Neural cell (in vitro differentiated cells): Measurements from ENCODE around the gene ACYP1. TPM values are rescaled to one million over a fixed set of nuclear protein-coding genes. Genes with fewer than 3 reads are reported as not detected.

Source experiments
- H2AFZ ChIP-seq: fragments of 200-600, 300-800 bp; sonication (generic), shearing (Covaris generic); 2 replicates; pipeline ENCODE4 v1.6.0; 2014; ENCODE audit warnings: low read depth, mild to moderate bottlenecking, antibody characterized with exemption, low read length, moderate library complexity
- H3F3A ChIP-seq: fragments of 200-600 bp; shearing (Covaris generic); 2 replicates; pipeline ENCODE4 v1.6.1; 2016; ENCODE audit warnings: mild to moderate bottlenecking, moderate library complexity, mixed read lengths, antibody characterized with exemption, low read length; ENCODE audit not compliant: insufficient read depth, poor library complexity, severe bottlenecking
- H3K27ac ChIP-seq: fragments of 200-600, 300-800 bp; sonication (generic), shearing (Covaris generic); 2 replicates; pipeline ENCODE4 v1.5.1; 2014; ENCODE audit warnings: mild to moderate bottlenecking, low read length, moderate library complexity
- H3K27me3 ChIP-seq: fragments of 300-800, 200-600 bp; sonication (generic), shearing (Covaris generic); 2 replicates; pipeline ENCODE4 v1.6.0; 2014; ENCODE audit warnings: mild to moderate bottlenecking, low read depth, low read length, moderate library complexity; ENCODE audit not compliant: insufficient read depth
- H3K36me3 ChIP-seq: fragments of 300-800, 200-600 bp; sonication (generic), shearing (Covaris generic); 2 replicates; pipeline ENCODE4 v1.5.1; 2014; ENCODE audit warnings: mild to moderate bottlenecking, antibody characterized with exemption, low read length, moderate library complexity; ENCODE audit not compliant: insufficient read depth
- H3K4me2 ChIP-seq: fragments of 300-800, 200-600 bp; sonication (generic), shearing (Covaris generic); 2 replicates; pipeline ENCODE4 v1.6.0; 2014; ENCODE audit warnings: mild to moderate bottlenecking, low read length
- H3K4me3 ChIP-seq: fragments of 300-800, 200-600 bp; sonication (generic), shearing (Covaris generic); 2 replicates; pipeline ENCODE4 v1.5.1; 2014; ENCODE audit warnings: mild to moderate bottlenecking, low read length, moderate library complexity
- H3K79me2 ChIP-seq: fragments of 200-600 bp; shearing (Covaris generic); replicated peaks from 2 replicates; pipeline ENCODE4 v1.6.0; 2014; ENCODE audit warnings: mild to moderate bottlenecking, low read length, moderate library complexity; ENCODE audit not compliant: insufficient read depth
- H3K9ac ChIP-seq: fragments of 300-800, 200-600 bp; sonication (generic), shearing (Covaris generic); 2 replicates; pipeline ENCODE4 v1.6.1; 2016; ENCODE audit warnings: mild to moderate bottlenecking, low read length, mixed read lengths
- H3K9me2 ChIP-seq: fragments of 200-600 bp; shearing (Covaris generic); 2 replicates; pipeline ENCODE4 v1.6.1; 2016; ENCODE audit warnings: mild to moderate bottlenecking, low read length, mixed read lengths; ENCODE audit not compliant: insufficient read depth
- H3K9me3 ChIP-seq: fragments of 200-600, 300-800 bp; sonication (generic), shearing (Covaris generic); 2 replicates; pipeline ENCODE4 v1.6.1; 2016; ENCODE audit warnings: mild to moderate bottlenecking, mixed run types, low read length, moderate library complexity, mixed read lengths
- H4K20me1 ChIP-seq: fragments of 200-600 bp; shearing (Covaris generic); 2 replicates; pipeline ENCODE4 v1.6.1; 2016; ENCODE audit warnings: mild to moderate bottlenecking, mixed run types; ENCODE audit not compliant: insufficient read depth
- CTCF ChIP-seq: fragments of 450-650 bp; IDR thresholded peaks from 2 replicates; pipeline ENCODE4 v1.5.1; 2014; ENCODE audit warnings: antibody characterized with exemption, mild to moderate bottlenecking, moderate library complexity; ENCODE audit not compliant: poor library complexity, severe bottlenecking
- EP300 ChIP-seq: fragments of 450-650 bp; conservative IDR thresholded peaks from 2 replicates; pipeline ENCODE4 v1.6.1; 2014; ENCODE audit warnings: antibody characterized with exemption, mild to moderate bottlenecking, moderate library complexity; ENCODE audit not compliant: poor library complexity, severe bottlenecking
- EZH2 ChIP-seq: fragments of 200-600, 300-800 bp; shearing (Covaris generic), sonication (generic); IDR thresholded peaks from 2 replicates; pipeline ENCODE4 v1.6.1; 2014; ENCODE audit warnings: antibody characterized with exemption, low read length, borderline replicate concordance, mild to moderate bottlenecking; ENCODE audit not compliant: insufficient read depth, poor library complexity, severe bottlenecking
- MXI1 ChIP-seq: fragments of 450-650 bp; conservative IDR thresholded peaks from 2 replicates; pipeline ENCODE4 v1.6.1; 2014; ENCODE audit warnings: antibody characterized with exemption, mild to moderate bottlenecking; ENCODE audit not compliant: poor library complexity, severe bottlenecking
- POLR2AphosphoS5 ChIP-seq: IDR thresholded peaks from 2 replicates; pipeline ENCODE4 v1.6.1; 2012
- RAD21 ChIP-seq: fragments of 450-650 bp; conservative IDR thresholded peaks from 2 replicates; pipeline ENCODE4 v1.6.1; 2014; ENCODE audit warnings: antibody characterized with exemption, mild to moderate bottlenecking, moderate library complexity
- REST ChIP-seq: IDR thresholded peaks from 2 replicates; pipeline ENCODE4 v1.6.1; 2012; ENCODE audit warnings: borderline replicate concordance
- SMC3 ChIP-seq: fragments of 450-650 bp; conservative IDR thresholded peaks from 2 replicates; pipeline ENCODE4 v1.6.1; 2014; ENCODE audit warnings: antibody characterized with exemption, mild to moderate bottlenecking, moderate library complexity; ENCODE audit not compliant: poor library complexity
- TAF1 ChIP-seq: IDR thresholded peaks from 2 replicates; pipeline ENCODE4 v1.6.1; 2012; ENCODE audit warnings: low read depth
- polyA plus RNA-seq: library from polyadenylated mRNA; depleted of rRNA; stranded (reverse); fragments of >200 nt; gene quantifications from 2 replicates; pipeline ENCODE4 v1.2.3, GENCODE V29; 2014

The ACYP1 gene
- polyA plus RNA-seq, 1 donor from 2014 or later: 143 TPM

GRCh38 chr14:75083271-75083670 lies 19.4 kb upstream of the ACYP1 start:
- no peaks in the 10 kb centered on the region for H3K36me3 ChIP-seq
- no peak overlapping the region for H2AFZ ChIP-seq
- no peaks in the 10 kb centered on the region for H4K20me1 ChIP-seq
- no peak overlapping the region for H3K27ac ChIP-seq
- no peaks in the 10 kb centered on the region for H3K9me3 ChIP-seq
- H3F3A ChIP-seq: no peaks in the 10 kb centered on the region
- no peaks in the 10 kb centered on the region for H3K27me3 ChIP-seq
- H3K9ac ChIP-seq: no peak overlapping the region
- no peaks in the 10 kb centered on the region for H3K9me2 ChIP-seq
- TF ChIP-seq SMC3: no peak
- TF ChIP-seq REST: no peak
- TF ChIP-seq EP300: no peak
- TF ChIP-seq RAD21: no peak
- TF ChIP-seq TAF1: no peak
- TF ChIP-seq EZH2: no peak
- no peak for TF ChIP-seq MXI1
- TF ChIP-seq POLR2AphosphoS5: no peak
- no peak for TF ChIP-seq CTCF
- no peak overlapping the region for H3K4me2 ChIP-seq
- no peak overlapping the region for H3K4me3 ChIP-seq
- no peaks in the 10 kb centered on the region for H3K79me2 ChIP-seq

GRCh38 chr14:75081660-75082229 lies 17.9 kb upstream of the ACYP1 start:
- no peaks in the 10 kb centered on the region for H4K20me1 ChIP-seq
- no peak overlapping the region for H2AFZ ChIP-seq
- H3K9me3 ChIP-seq: no peaks in the 10 kb centered on the region
- no peak overlapping the region for H3K4me3 ChIP-seq
- no peaks in the 10 kb centered on the region for H3K79me2 ChIP-seq
- no peaks in the 10 kb centered on the region for H3K36me3 ChIP-seq
- H3K9ac ChIP-seq: no peak overlapping the region
- H3K9me2 ChIP-seq: no peaks in the 10 kb centered on the region
- no peaks in the 10 kb centered on the region for H3K27me3 ChIP-seq
- TF ChIP-seq TAF1: no peak
- TF ChIP-seq EP300: no peak
- no peak for TF ChIP-seq REST
- H3K27ac ChIP-seq: no peak overlapping the region
- no peak overlapping the region for H3K4me2 ChIP-seq
- no peaks in the 10 kb centered on the region for H3F3A ChIP-seq
